CD4-positive, alpha-beta T cell treated with Interferon gamma for 1 hour (primary cell): ENCODE measurements around the gene MC1R.
"Not testable (repeated sequence)": the region's sequence is repeated elsewhere in the genome, so short reads cannot be mapped to it uniquely, and the experiment has no call there.

Experiments
- DNase-seq: peaks from one replicate; pipeline ENCODE4 v3.0.0-alpha.2; 2020

MC1R gene

GRCh38 chr16:89964201-89964600 lies 45.5 kb downstream of the MC1R start:
- DNase-seq: no peak

- DNase-seq: no peak
Observed at GRCh38 chr16:89965447-89966225, 47.0 kb downstream of the MC1R start.

- DNase-seq: no peak
Observed at GRCh38 chr16:89966756-89967155, 48.1 kb downstream of the MC1R start.

GRCh38 chr16:89967436-89967835 lies 48.8 kb downstream of the MC1R start:
- not testable (repeated sequence) for DNase-seq

- not testable (repeated sequence) for DNase-seq
Observed at GRCh38 chr16:89968074-89968473, 49.4 kb downstream of the MC1R start.

- no peak for DNase-seq
Observed at GRCh38 chr16:89969741-89970410, 51.2 kb downstream of the MC1R start.
